ENCODE measurements around the gene OR4M1.
A peak's percentile ranks its signal among the peaks of the same experiment; 100 is the strongest.
"Not testable (repeated sequence)": the region's sequence is repeated elsewhere in the genome, so short reads cannot be mapped to it uniquely, and the experiment has no call there.

The OR4M1 gene
- 0 reads per million in 4 donors for total RNA-seq

GRCh38 chr14:19773204-19773603, at the start of gene OR4M1:
Gene OR4M1, plus strand, starts transcription at chr14:19773504. Its CDS starts 6,819 bp downstream, at chr14:19780323.
- DNase-seq, result not testable (repeated sequence)

- DNase-seq, result no peak
These were observed 43.9 kb upstream of the OR4M1 start for GRCh38 chr14:19729359-19729758.

- peak in 1 of 5 donors; percentile 1 for DNase-seq
These were observed 43.5 kb upstream of the OR4M1 start for GRCh38 chr14:19729763-19730162.

- DNase-seq, result not testable (repeated sequence)
These were observed 39.4 kb upstream of the OR4M1 start for GRCh38 chr14:19733893-19734292.

GRCh38 chr14:19743256-19743655, 30.0 kb upstream of the OR4M1 start, which contains the start of gene OR4Q3:
Gene OR4Q3, plus strand, starts transcription at chr14:19743571.
- DNase-seq, result no peak

GRCh38 chr14:19752316-19752715, 21.0 kb upstream of the OR4M1 start:
- not testable (repeated sequence) for DNase-seq

- no peak for DNase-seq
These were observed 19.1 kb upstream of the OR4M1 start for GRCh38 chr14:19754172-19754571.

GRCh38 chr14:19771491-19771890, 1.8 kb upstream of the OR4M1 start:
- DNase-seq, result not testable (repeated sequence)

GRCh38 chr14:19771895-19772430, 1.3 kb upstream of the OR4M1 start:
- no peak for DNase-seq

GRCh38 chr14:19772454-19772853, 850 bp upstream of the OR4M1 start:
- not testable (repeated sequence) for DNase-seq

GRCh38 chr14:19775587-19775986, 2.3 kb downstream of the OR4M1 start:
- DNase-seq, result no peak

GRCh38 chr14:19785848-19786247, 12.5 kb downstream of the OR4M1 start:
- DNase-seq, result not testable (repeated sequence)

GRCh38 chr14:19787318-19787717, 14.0 kb downstream of the OR4M1 start:
- not testable (repeated sequence) for DNase-seq

GRCh38 chr14:19788150-19788549, 14.8 kb downstream of the OR4M1 start:
- DNase-seq, result not testable (repeated sequence)

- DNase-seq, result not testable (repeated sequence)
These were observed 23.3 kb downstream of the OR4M1 start for GRCh38 chr14:19796520-19797108.

- no peak for DNase-seq
These were observed 26.6 kb downstream of the OR4M1 start for GRCh38 chr14:19799880-19800279.

GRCh38 chr14:19800282-19801117, 27.2 kb downstream of the OR4M1 start:
- DNase-seq, result no peak

GRCh38 chr14:19801118-19801464, 27.8 kb downstream of the OR4M1 start:
- no peak for DNase-seq

- DNase-seq, result not testable (repeated sequence)
These were observed 30.2 kb downstream of the OR4M1 start, which contains the start of gene OR4N2 for GRCh38 chr14:19803470-19803869. Gene OR4N2, plus strand, starts transcription at chr14:19803770. Its CDS starts 23,679 bp downstream, at chr14:19827449.

GRCh38 chr14:19813171-19813920, 40.0 kb downstream of the OR4M1 start:
- DNase-seq, result not testable (repeated sequence)

- DNase-seq, result not testable (repeated sequence)
These were observed 46.6 kb downstream of the OR4M1 start for GRCh38 chr14:19819879-19820278.

- not testable (repeated sequence) for DNase-seq
These were observed 47.7 kb downstream of the OR4M1 start for GRCh38 chr14:19821016-19821415.

GRCh38 chr14:19823178-19823577, 49.9 kb downstream of the OR4M1 start:
- DNase-seq, result no peak

Measured in T-helper 1 cell (primary cell).